HK-2 (cell line): ENCODE measurements around the gene HERC3.

Experiments used
- DNase-seq: peaks from one replicate; pipeline ENCODE4 v3.0.0-alpha.2; 2018; ENCODE audit not compliant: unreplicated experiment

The HERC3 gene

GRCh38 chr4:88591787-88592599 is at the start of gene HERC3:
Gene HERC3 (plus strand): TSS chr4:88592480. CDS start chr4:88605824, 13,344 bp downstream.
- DNase-seq, result peak; percentile 90

GRCh38 chr4:88549815-88550214 is 42.5 kb upstream of the HERC3 start:
- no peak for DNase-seq

- DNase-seq, result no peak
Observed at GRCh38 chr4:88567591-88567990, 24.7 kb upstream of the HERC3 start.

GRCh38 chr4:88570001-88570400 is 22.3 kb upstream of the HERC3 start:
- DNase-seq, result no peak

GRCh38 chr4:88573276-88573980 is 18.9 kb upstream of the HERC3 start:
- DNase-seq, result no peak

GRCh38 chr4:88573995-88574394 is 18.3 kb upstream of the HERC3 start:
- DNase-seq, result no peak

- DNase-seq, result no peak
Observed at GRCh38 chr4:88575186-88575585, 17.1 kb upstream of the HERC3 start.

GRCh38 chr4:88582493-88582892 is 9.8 kb upstream of the HERC3 start:
- DNase-seq, result no peak

- DNase-seq, result no peak
Observed at GRCh38 chr4:88583631-88584470, 8.4 kb upstream of the HERC3 start.

- DNase-seq, result no peak
Observed at GRCh38 chr4:88584471-88584900, 7.8 kb upstream of the HERC3 start.

GRCh38 chr4:88585917-88586316 is 6.4 kb upstream of the HERC3 start:
- no peak for DNase-seq

- no peak for DNase-seq
Observed at GRCh38 chr4:88587306-88587705, 5.0 kb upstream of the HERC3 start.

GRCh38 chr4:88592600-88593448 is 544 bp downstream of the HERC3 start:
- DNase-seq, result peak; percentile 72

GRCh38 chr4:88597970-88598660 is 5.8 kb downstream of the HERC3 start:
- no peak for DNase-seq

- DNase-seq, result no peak
Observed at GRCh38 chr4:88599298-88599697, 7.0 kb downstream of the HERC3 start.

- DNase-seq, result no peak
Observed at GRCh38 chr4:88599714-88600113, 7.4 kb downstream of the HERC3 start.

GRCh38 chr4:88600176-88600838 is 8.0 kb downstream of the HERC3 start:
- no peak for DNase-seq

GRCh38 chr4:88604978-88605678 is 12.8 kb downstream of the HERC3 start:
- DNase-seq, result no peak

- DNase-seq, result no peak
Observed at GRCh38 chr4:88605736-88606135, 13.5 kb downstream of the HERC3 start.

- no peak for DNase-seq
Observed at GRCh38 chr4:88606832-88607231, 14.6 kb downstream of the HERC3 start.
